SK-N-DZ (cell line): ENCODE results near the gene ABCE1.
"Not testable (repeated sequence)": the region's sequence is repeated elsewhere in the genome, so short reads cannot be mapped to it uniquely, and the experiment has no call there.

Source experiments
- DNase-seq: peaks from one replicate; pipeline ENCODE4 v3.0.0-alpha.2; 2015; ENCODE audit warnings: low spot score

The ABCE1 gene

GRCh38 chr4:145102619-145103018 lies 4.5 kb downstream of the ABCE1 start:
- no peak for DNase-seq

- no peak for DNase-seq
Measured at GRCh38 chr4:145103496-145103895, 5.4 kb downstream of the ABCE1 start.

- no peak for DNase-seq
Measured at GRCh38 chr4:145107126-145107525, 9.0 kb downstream of the ABCE1 start.

- no peak for DNase-seq
Measured at GRCh38 chr4:145108128-145108527, 10.0 kb downstream of the ABCE1 start.

GRCh38 chr4:145125396-145125795 lies 27.3 kb downstream of the ABCE1 start:
- DNase-seq = no peak

- DNase-seq = no peak
Measured at GRCh38 chr4:145130130-145130529, 32.0 kb downstream of the ABCE1 start.

- no peak for DNase-seq
Measured at GRCh38 chr4:145130788-145131399, 32.8 kb downstream of the ABCE1 start.

GRCh38 chr4:145131848-145132247 lies 33.7 kb downstream of the ABCE1 start:
- no peak for DNase-seq

- no peak for DNase-seq
Measured at GRCh38 chr4:145132511-145133098, 34.5 kb downstream of the ABCE1 start.

GRCh38 chr4:145136219-145136618 lies 38.1 kb downstream of the ABCE1 start:
- DNase-seq = not testable (repeated sequence)

GRCh38 chr4:145148980-145149379 lies 50.9 kb downstream of the ABCE1 start:
- no peak for DNase-seq

- DNase-seq = no peak
Measured at GRCh38 chr4:145153181-145153903, 55.2 kb downstream of the ABCE1 start.

- no peak for DNase-seq
Measured at GRCh38 chr4:145153904-145154298, 55.8 kb downstream of the ABCE1 start.

- no peak for DNase-seq
Measured at GRCh38 chr4:145154573-145154972, 56.5 kb downstream of the ABCE1 start.

- no peak for DNase-seq
Measured at GRCh38 chr4:145155268-145155870, 57.3 kb downstream of the ABCE1 start.

- no peak for DNase-seq
Measured at GRCh38 chr4:145156986-145157385, 58.9 kb downstream of the ABCE1 start.

GRCh38 chr4:145161549-145161948 lies 63.4 kb downstream of the ABCE1 start:
- no peak for DNase-seq

- DNase-seq = no peak
Measured at GRCh38 chr4:145167887-145168286, 69.8 kb downstream of the ABCE1 start.

- DNase-seq = no peak
Measured at GRCh38 chr4:145168581-145169187, 70.6 kb downstream of the ABCE1 start.

GRCh38 chr4:145170223-145170622 lies 72.1 kb downstream of the ABCE1 start:
- DNase-seq = no peak

- DNase-seq = no peak
Measured at GRCh38 chr4:145171911-145172310, 73.8 kb downstream of the ABCE1 start.
